ENCODE measurements around the gene MYL6B. TPM values are rescaled to one million over a fixed set of nuclear protein-coding genes. Genes with fewer than 3 reads are reported as not detected.

Gene MYL6B
- total RNA-seq, 1 donor from 2014 or later, result 27.4 TPM

- no peak for FAIRE-seq
- Histone ChIP-seq H3K4me3 (ENCODE audit: low read depth, low read length) (peak overlapping the region; percentile 91), H3K36me3 (ENCODE audit: control insufficient read depth, insufficient read depth, low read length) (peaks cover 13% of the 10 kb centered on the region), H3K27me3 (ENCODE audit: control insufficient read depth, insufficient read depth, low read length) (no peaks in the 10 kb centered on the region)
- TF ChIP-seq, protein P1, sequence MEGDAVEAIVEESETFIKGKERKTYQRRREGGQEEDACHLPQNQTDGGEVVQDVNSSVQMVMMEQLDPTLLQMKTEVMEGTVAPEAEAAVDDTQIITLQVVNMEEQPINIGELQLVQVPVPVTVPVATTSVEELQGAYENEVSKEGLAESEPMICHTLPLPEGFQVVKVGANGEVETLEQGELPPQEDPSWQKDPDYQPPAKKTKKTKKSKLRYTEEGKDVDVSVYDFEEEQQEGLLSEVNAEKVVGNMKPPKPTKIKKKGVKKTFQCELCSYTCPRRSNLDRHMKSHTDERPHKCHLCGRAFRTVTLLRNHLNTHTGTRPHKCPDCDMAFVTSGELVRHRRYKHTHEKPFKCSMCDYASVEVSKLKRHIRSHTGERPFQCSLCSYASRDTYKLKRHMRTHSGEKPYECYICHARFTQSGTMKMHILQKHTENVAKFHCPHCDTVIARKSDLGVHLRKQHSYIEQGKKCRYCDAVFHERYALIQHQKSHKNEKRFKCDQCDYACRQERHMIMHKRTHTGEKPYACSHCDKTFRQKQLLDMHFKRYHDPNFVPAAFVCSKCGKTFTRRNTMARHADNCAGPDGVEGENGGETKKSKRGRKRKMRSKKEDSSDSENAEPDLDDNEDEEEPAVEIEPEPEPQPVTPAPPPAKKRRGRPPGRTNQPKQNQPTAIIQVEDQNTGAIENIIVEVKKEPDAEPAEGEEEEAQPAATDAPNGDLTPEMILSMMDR (IDR thresholded peaks at IDR 0.05; ENCODE audit: insufficient read depth, low read length, severe bottlenecking), result peak; percentile 10
- no peak for DNase-seq (ENCODE audit: low read depth)
Observed at GRCh38 chr12:56104815-56105608, 47.4 kb upstream of the MYL6B start.

DNA sequence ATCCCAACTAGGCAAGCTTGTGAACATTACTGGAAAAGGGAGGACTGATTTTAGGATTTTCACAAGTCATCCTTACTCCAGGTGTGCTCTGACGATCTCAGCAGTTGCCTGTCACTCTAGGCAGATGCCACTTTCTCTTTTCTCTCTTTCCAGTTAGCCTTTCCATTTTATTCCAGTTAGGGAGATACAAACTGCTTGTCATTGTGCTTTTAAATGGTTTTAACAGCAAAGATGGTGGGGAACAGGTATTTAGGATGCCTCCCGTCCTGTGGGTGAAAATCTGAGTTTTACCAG, 46.8 kb upstream of the MYL6B start:
- FAIRE-seq (no peak), DNase-seq (ENCODE audit: low read depth) (no peak)
- TF ChIP-seq, protein P1 (IDR thresholded peaks at IDR 0.05; ENCODE audit: insufficient read depth, low read length, severe bottlenecking), result no peak
- Histone ChIP-seq H3K27me3 (ENCODE audit: control insufficient read depth, insufficient read depth, low read length) (no peaks in the 10 kb centered on the region), H3K4me3 (ENCODE audit: low read depth, low read length) (peak overlapping the region; percentile 91), H3K36me3 (ENCODE audit: control insufficient read depth, insufficient read depth, low read length) (peaks cover 13% of the 10 kb centered on the region)

GRCh38 chr12:56107242-56107641, 45.1 kb upstream of the MYL6B start:
- H3K36me3 ChIP-seq (ENCODE audit: control insufficient read depth, insufficient read depth, low read length), result peaks cover 14% of the 10 kb centered on the region

DNA sequence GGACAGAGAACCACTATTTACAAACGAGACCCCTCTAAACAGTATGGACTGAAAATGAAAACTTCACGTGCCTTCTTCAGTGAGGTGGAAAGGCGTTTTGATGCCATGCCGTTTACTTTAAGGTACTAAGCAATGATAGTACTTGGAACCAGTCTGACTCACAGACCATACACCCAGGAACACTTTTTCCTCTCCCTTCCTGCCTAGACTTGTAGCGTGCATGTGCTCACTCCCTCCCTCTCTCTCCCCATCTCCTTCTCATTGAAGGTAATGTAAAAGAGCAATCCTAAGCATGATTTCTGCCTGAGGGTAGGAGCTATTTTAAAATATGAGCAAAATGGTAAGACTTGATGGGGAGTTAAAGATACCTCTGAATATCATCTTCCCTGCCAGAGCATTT, 41.8 kb upstream of the MYL6B start:
- H3K4me3 ChIP-seq (ENCODE audit: low read depth, low read length), result no peak overlapping the region
- H3K36me3 ChIP-seq (ENCODE audit: control insufficient read depth, insufficient read depth, low read length), result peaks cover 16% of the 10 kb centered on the region
- TF ChIP-seq, protein P1 (IDR thresholded peaks at IDR 0.05; ENCODE audit: insufficient read depth, low read length, severe bottlenecking), result no peak
- FAIRE-seq (no peak), DNase-seq (ENCODE audit: low read depth) (peak; percentile 96)
- H3K27me3 ChIP-seq (ENCODE audit: control insufficient read depth, insufficient read depth, low read length), result no peaks in the 10 kb centered on the region

More at GRCh38 chr12:56107242-56107641, 45.1 kb upstream of the MYL6B start:
- TF ChIP-seq, protein P1 (IDR thresholded peaks at IDR 0.05; ENCODE audit: insufficient read depth, low read length, severe bottlenecking), result no peak
- no peak overlapping the region for H3K4me3 ChIP-seq (ENCODE audit: low read depth, low read length)
- no peak for FAIRE-seq
- DNase-seq (ENCODE audit: low read depth), result no peak
- H3K27me3 ChIP-seq (ENCODE audit: control insufficient read depth, insufficient read depth, low read length), result no peaks in the 10 kb centered on the region

- DNase-seq (ENCODE audit: low read depth) (no peak), FAIRE-seq (no peak)
Observed at GRCh38 chr12:56114084-56114483, 38.3 kb upstream of the MYL6B start.

More at GRCh38 chr12:56114084-56114483, 38.3 kb upstream of the MYL6B start:
- Histone ChIP-seq H3K4me3 (ENCODE audit: low read depth, low read length) (no peak overlapping the region), H3K27me3 (ENCODE audit: control insufficient read depth, insufficient read depth, low read length) (no peaks in the 10 kb centered on the region), H3K36me3 (ENCODE audit: control insufficient read depth, insufficient read depth, low read length) (peaks cover 15% of the 10 kb centered on the region)
- TF ChIP-seq, protein P1 (IDR thresholded peaks at IDR 0.05; ENCODE audit: insufficient read depth, low read length, severe bottlenecking), result no peak
